K562 (cell line): Measurements from ENCODE around the gene MXI1. TPM values are rescaled to one million over a fixed set of nuclear protein-coding genes. Genes with fewer than 3 reads are reported as not detected.
A peak's percentile ranks its signal among the peaks of the same experiment; 100 is the strongest.

ENCODE experiments used
- BHLHE40 ChIP-seq: IDR thresholded peaks from 2 replicates; pipeline ENCODE4 v1.6.1; 2011; ENCODE audit warnings: low read length, improper control_type of control experiment
- CBFB ChIP-seq: sonication (generic); formaldehyde crosslinking; IDR thresholded peaks from 2 replicates; pipeline ENCODE4 v1.4.0; 2020; ENCODE audit warnings: mild to moderate bottlenecking, missing genetic modification reagents
- CUX1 ChIP-seq: fragments of 200-800 bp; sonication (Bioruptor generic); IDR thresholded peaks from 2 replicates; pipeline ENCODE4 v1.6.1; 2016; ENCODE audit warnings: missing genetic modification characterization, missing compliant biosample characterization
- NCOA4 ChIP-seq: fragments of 450-650 bp; IDR thresholded peaks from 2 replicates; pipeline ENCODE4 v1.6.1; 2018; ENCODE audit warnings: mild to moderate bottlenecking; ENCODE audit not compliant: partially characterized antibody
- PBX2 ChIP-seq, 2 experiments: IDR thresholded peaks in 1 of 2; conservative IDR thresholded peaks in 1 of 2; 2 replicates each; pipeline ENCODE4 v1.6.1; 2016; ENCODE audit warnings: low read depth in 2 of 2, mild to moderate bottlenecking in 1 of 2, missing compliant biosample characterization in 1 of 2, missing genetic modification characterization in 1 of 2, moderate library complexity in 1 of 2
- PHF8 ChIP-seq: fragments of 200-600 bp; sonication (generic); IDR thresholded peaks from 2 replicates; pipeline ENCODE4 v1.6.1; 2012; ENCODE audit warnings: mixed run types, mild to moderate bottlenecking, inconsistent platforms, low read length, moderate library complexity, borderline replicate concordance
- POU5F1 ChIP-seq: fragments of 150-350 bp; IDR thresholded peaks from 2 replicates; pipeline ENCODE4 v1.6.1; 2014; ENCODE audit warnings: borderline replicate concordance, low read length, low read depth, mild to moderate bottlenecking; ENCODE audit not compliant: partially characterized antibody
- SMARCE1 ChIP-seq: fragments of 450-650 bp; IDR thresholded peaks from 2 replicates; pipeline ENCODE4 v1.7.1; 2016; ENCODE audit warnings: mild to moderate bottlenecking
- STAT5B ChIP-seq: fragments of 250-450 bp; sonication (Bioruptor Pico); IDR thresholded peaks from 2 replicates; pipeline ENCODE4 v1.8.0; 2021; ENCODE audit warnings: mild to moderate bottlenecking, inconsistent platforms
- THAP7 ChIP-seq: fragments of 250-450 bp; sonication (Bioruptor Pico); IDR thresholded peaks from 2 replicates; pipeline ENCODE4 v1.5.0; 2021
- THRAP3 ChIP-seq: fragments of 450-650 bp; IDR thresholded peaks from 2 replicates; pipeline ENCODE4 v1.6.1; 2016; ENCODE audit warnings: mild to moderate bottlenecking, inconsistent platforms, borderline replicate concordance
- ZNF584 ChIP-seq: fragments of 200-800 bp; sonication (Bioruptor generic); IDR thresholded peaks from 2 replicates; pipeline ENCODE4 v1.6.1; 2016; ENCODE audit warnings: low read depth, mild to moderate bottlenecking, missing genetic modification characterization, missing compliant biosample characterization
- ZNF644 ChIP-seq: fragments of 200-800 bp; sonication (Bioruptor generic); IDR thresholded peaks from 2 replicates; pipeline ENCODE4 v1.6.1; 2016; ENCODE audit warnings: low read depth, missing genetic modification characterization, missing compliant biosample characterization
- ZNF717 ChIP-seq: fragments of 250-450 bp; sonication (Bioruptor Pico); IDR thresholded peaks from 2 replicates; pipeline ENCODE4 v1.5.0; 2021
- polyA plus RNA-seq, 8 experiments: library from polyadenylated mRNA; depleted of rRNA in 4 of 8; stranded (reverse) in 5 of 8; unstranded in 3 of 8; fragments of >200 nt; fragmentation: Nextera tagmentation in 2 of 8; fragmentation: Illumina TruSeq in 1 of 8; extraction: Ambion mirVana in 2 of 8; extraction: Trizol in 1 of 8; gene quantifications; 2 replicates each; pipeline versions ENCODE4 v1.2.1 to v1.2.3, GENCODE V29; 2011 to 2014; ENCODE audit warnings: inconsistent platforms in 1 of 8, missing spikeins in 1 of 8
- total RNA-seq, 7 experiments: library from RNA; depleted of rRNA in 6 of 7; stranded (reverse); fragments of >200 nt in 6 of 7; fragmentation: Illumina TruSeq in 2 of 7; extraction: Trizol in 2 of 7; gene quantifications; 2 replicates each; pipeline versions ENCODE4 v1.2.1 to v1.2.3, GENCODE V29; 2011 to 2021; ENCODE audit warnings: low replicate concordance in 1 of 7
- TF ChIP-seq, protein P1 (sequence below): fragments of 250-450 bp; sonication (Bioruptor Pico); IDR thresholded peaks from 2 replicates; pipeline ENCODE4 v1.8.0; 2021; ENCODE audit warnings: moderate library complexity, mild to moderate bottlenecking, inconsistent platforms
- TF ChIP-seq, protein P2 (sequence below): fragments of 250-450 bp; sonication (Bioruptor Pico); IDR thresholded peaks from 2 replicates; pipeline ENCODE4 v1.4.0; 2020

Gene MXI1
- total and polyA plus RNA-seq, 9 of the 15 experiments (the other 6 are each of a cell fraction or from before 2014, with no cell fraction given): 9.1 to 23.7 (median 14.8) TPM

GRCh38 chr10:110226543-110226925 is 19.1 kb downstream of the MXI1 start (continued):
- TF ChIP-seq PBX2 (CRISPR knock-in tag; IDR thresholded peaks at IDR 0.05; ENCODE audit: low read depth) (no peak), PBX2 (tag; conservative IDR thresholded peaks at IDR 0.05; ENCODE audit: low read depth) (no peak), STAT5B (CRISPR knock-in tag) (no peak), POU5F1 (no peak), NCOA4 (no peak), THAP7 (CRISPR knock-in tag) (no peak), ZNF717 (CRISPR knock-in tag) (no peak), PHF8 (no peak), ZNF644 (tag) (peak; percentile 16; the same call in 1 of the 2 replicates), THRAP3 (no peak), ZNF584 (CRISPR knock-in tag) (peak; percentile 69), CUX1 (CRISPR knock-in tag) (no peak), BHLHE40 (peak; percentile 66; the same call in 1 of the 2 replicates), CBFB (CRISPR knock-in tag) (no peak), SMARCE1 (no peak)
- TF ChIP-seq, protein P1, sequence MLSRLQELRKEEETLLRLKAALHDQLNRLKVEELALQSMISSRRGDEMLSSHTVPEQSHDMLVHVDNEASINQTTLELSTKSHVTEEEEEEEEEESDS (CRISPR knock-in tag): no peak
- TF ChIP-seq, protein P2, sequence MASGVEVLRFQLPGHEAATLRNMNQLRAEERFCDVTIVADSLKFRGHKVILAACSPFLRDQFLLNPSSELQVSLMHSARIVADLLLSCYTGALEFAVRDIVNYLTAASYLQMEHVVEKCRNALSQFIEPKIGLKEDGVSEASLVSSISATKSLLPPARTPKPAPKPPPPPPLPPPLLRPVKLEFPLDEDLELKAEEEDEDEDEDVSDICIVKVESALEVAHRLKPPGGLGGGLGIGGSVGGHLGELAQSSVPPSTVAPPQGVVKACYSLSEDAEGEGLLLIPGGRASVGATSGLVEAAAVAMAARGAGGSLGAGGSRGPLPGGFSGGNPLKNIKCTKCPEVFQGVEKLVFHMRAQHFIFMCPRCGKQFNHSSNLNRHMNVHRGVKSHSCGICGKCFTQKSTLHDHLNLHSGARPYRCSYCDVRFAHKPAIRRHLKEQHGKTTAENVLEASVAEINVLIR (CRISPR knock-in tag): no peak
